SIG-M5 treated with dmso at 0.1 percent for 504 hours (cell line): ENCODE data around the gene C2orf72.
"Not testable (repeated sequence)": the region's sequence is repeated elsewhere in the genome, so short reads cannot be mapped to it uniquely, and the experiment has no call there.

Experiments
- DNase-seq: peaks from one replicate; lab custom pipeline; 2025; ENCODE audit not compliant: unreplicated experiment; lab: John Stamatoyannopoulos, UW

Gene C2orf72

GRCh38 chr2:231013820-231014219, 23.5 kb upstream of the C2orf72 start:
- no peak for DNase-seq

GRCh38 chr2:231015478-231015877, 21.8 kb upstream of the C2orf72 start:
- DNase-seq: no peak

- no peak for DNase-seq
Observed at GRCh38 chr2:231015926-231016325, 21.4 kb upstream of the C2orf72 start.

- DNase-seq: no peak
Observed at GRCh38 chr2:231016566-231017230, 20.6 kb upstream of the C2orf72 start.

GRCh38 chr2:231017231-231017598, 20.1 kb upstream of the C2orf72 start:
- DNase-seq: no peak

GRCh38 chr2:231018184-231018583, 19.1 kb upstream of the C2orf72 start:
- DNase-seq: no peak

- DNase-seq: not testable (repeated sequence)
Observed at GRCh38 chr2:231025059-231025458, 12.3 kb upstream of the C2orf72 start.

GRCh38 chr2:231028889-231029288, 8.4 kb upstream of the C2orf72 start:
- DNase-seq: no peak

GRCh38 chr2:231029563-231029962, 7.8 kb upstream of the C2orf72 start:
- DNase-seq: no peak

GRCh38 chr2:231030725-231031124, 6.6 kb upstream of the C2orf72 start:
- no peak for DNase-seq

- no peak for DNase-seq
Observed at GRCh38 chr2:231032575-231033140, 4.7 kb upstream of the C2orf72 start.

- no peak for DNase-seq
Observed at GRCh38 chr2:231033147-231034132, 3.9 kb upstream of the C2orf72 start.

- DNase-seq: peak; percentile 21
Observed at GRCh38 chr2:231034291-231034882, 2.9 kb upstream of the C2orf72 start.

- no peak for DNase-seq
Observed at GRCh38 chr2:231036131-231036530, 1.2 kb upstream of the C2orf72 start.

- DNase-seq: no peak
Observed at GRCh38 chr2:231036578-231037106, 681 bp upstream of the C2orf72 start.

GRCh38 chr2:231037731-231038482, 584 bp downstream of the C2orf72 start:
- DNase-seq: no peak

GRCh38 chr2:231038483-231039293, 1.4 kb downstream of the C2orf72 start:
- no peak for DNase-seq

GRCh38 chr2:231039294-231039664, 2.0 kb downstream of the C2orf72 start:
- no peak for DNase-seq

GRCh38 chr2:231039821-231040364, 2.6 kb downstream of the C2orf72 start:
- DNase-seq: no peak
